Neural progenitor cell (in vitro differentiated cells): ENCODE measurements around the gene RYR3. TPM values are rescaled to one million over a fixed set of nuclear protein-coding genes. Genes with fewer than 3 reads are reported as not detected.

Source experiments
- DNase-seq: peaks from one replicate; pipeline ENCODE4 v3.0.0-alpha.2; 2016; ENCODE audit warnings: low spot score
- H2AFZ ChIP-seq: fragments of 200-600 bp; sonication (generic); replicated peaks from 2 replicates; pipeline ENCODE4 v1.6.1; 2016; ENCODE audit warnings: antibody characterized with exemption
- H3F3A ChIP-seq: fragments of 200-600 bp; sonication (generic); 2 replicates; pipeline ENCODE4 v1.6.1; 2016; ENCODE audit warnings: antibody characterized with exemption, low read depth
- H3K27ac ChIP-seq: fragments of 200-600 bp; sonication (generic); 2 replicates; pipeline ENCODE4 v1.5.1; 2016; ENCODE audit warnings: mild to moderate bottlenecking
- H3K27me3 ChIP-seq: fragments of 200-600 bp; sonication (generic); 2 replicates; pipeline ENCODE4 v1.6.1; 2016; ENCODE audit warnings: mild to moderate bottlenecking, moderate library complexity
- H3K36me3 ChIP-seq: fragments of 200-600 bp; sonication (generic); 2 replicates; pipeline ENCODE4 v1.5.1; 2016
- H3K4me1 ChIP-seq: fragments of 200-600 bp; sonication (generic); 2 replicates; pipeline ENCODE4 v1.6.1; 2016; ENCODE audit warnings: mixed run types
- H3K4me2 ChIP-seq: fragments of 200-600 bp; sonication (generic); 2 replicates; pipeline ENCODE4 v1.6.1; 2016
- H3K4me3 ChIP-seq: fragments of 200-600 bp; sonication (generic); 2 replicates; pipeline ENCODE4 v1.5.1; 2016
- H3K79me2 ChIP-seq: fragments of 200-600 bp; sonication (generic); 2 replicates; pipeline ENCODE4 v1.6.1; 2016; ENCODE audit warnings: low read depth
- H3K9ac ChIP-seq: fragments of 200-600 bp; sonication (generic); 2 replicates; pipeline ENCODE4 v1.6.1; 2016
- H3K9me3 ChIP-seq: fragments of 200-600 bp; sonication (generic); 2 replicates; pipeline ENCODE4 v1.5.1; 2016; ENCODE audit warnings: low read depth
- H4K20me1 ChIP-seq: fragments of 200-600 bp; sonication (generic); 2 replicates; pipeline ENCODE4 v1.6.1; 2016; ENCODE audit warnings: low read depth
- H3K27ac Mint-ChIP-seq: 3 replicates; pipeline ENCODE4 v1.8.0; 2021; ENCODE audit warnings: mixed read lengths
- H3K27me3 Mint-ChIP-seq: 2 replicates; pipeline ENCODE4 v1.8.0; 2022; ENCODE audit warnings: low read depth, mild to moderate bottlenecking, inconsistent platforms, moderate library complexity, mixed read lengths; ENCODE audit not compliant: insufficient read depth
- H3K36me3 Mint-ChIP-seq: 3 replicates; pipeline ENCODE4 v1.8.0; 2021; ENCODE audit warnings: mixed read lengths
- H3K4me1 Mint-ChIP-seq: 3 replicates; pipeline ENCODE4 v1.8.0; 2021; ENCODE audit warnings: mixed read lengths
- H3K4me3 Mint-ChIP-seq: 3 replicates; pipeline ENCODE4 v1.8.0; 2021; ENCODE audit warnings: mild to moderate bottlenecking, moderate library complexity, mixed read lengths
- H3K9me3 Mint-ChIP-seq: 3 replicates; pipeline ENCODE4 v1.8.0; 2020; ENCODE audit warnings: mixed read lengths
- EZH2 ChIP-seq: fragments of 200-600 bp; sonication (generic); IDR thresholded peaks from 2 replicates; pipeline ENCODE4 v1.6.1; 2017; ENCODE audit warnings: antibody characterized with exemption, mild to moderate bottlenecking, moderate library complexity
- EZH2phosphoT487 ChIP-seq: fragments of 200-600 bp; sonication (generic); IDR thresholded peaks from 2 replicates; pipeline ENCODE4 v1.6.1; 2017; ENCODE audit warnings: antibody characterized with exemption
- total RNA-seq: library from RNA; depleted of rRNA; stranded (reverse); fragments of >200 nt; gene quantifications from 2 replicates; pipeline ENCODE4 v1.2.3, GENCODE V29; 2015; ENCODE audit warnings: low replicate concordance
- TF ChIP-seq, protein P1 (sequence below): fragments of 200-600 bp; sonication (generic); IDR thresholded peaks from 2 replicates; pipeline ENCODE4 v1.5.1; 2017; ENCODE audit warnings: antibody characterized with exemption, mild to moderate bottlenecking

The RYR3 gene
- total RNA-seq, 1 donor from 2014 or later = 2.1 TPM

- no peaks in the 10 kb centered on the region for H3K9me3 ChIP-seq
- no peak overlapping the region for H3K4me3 Mint-ChIP-seq
- TF ChIP-seq EZH2 = no peak
- TF ChIP-seq, protein P1, sequence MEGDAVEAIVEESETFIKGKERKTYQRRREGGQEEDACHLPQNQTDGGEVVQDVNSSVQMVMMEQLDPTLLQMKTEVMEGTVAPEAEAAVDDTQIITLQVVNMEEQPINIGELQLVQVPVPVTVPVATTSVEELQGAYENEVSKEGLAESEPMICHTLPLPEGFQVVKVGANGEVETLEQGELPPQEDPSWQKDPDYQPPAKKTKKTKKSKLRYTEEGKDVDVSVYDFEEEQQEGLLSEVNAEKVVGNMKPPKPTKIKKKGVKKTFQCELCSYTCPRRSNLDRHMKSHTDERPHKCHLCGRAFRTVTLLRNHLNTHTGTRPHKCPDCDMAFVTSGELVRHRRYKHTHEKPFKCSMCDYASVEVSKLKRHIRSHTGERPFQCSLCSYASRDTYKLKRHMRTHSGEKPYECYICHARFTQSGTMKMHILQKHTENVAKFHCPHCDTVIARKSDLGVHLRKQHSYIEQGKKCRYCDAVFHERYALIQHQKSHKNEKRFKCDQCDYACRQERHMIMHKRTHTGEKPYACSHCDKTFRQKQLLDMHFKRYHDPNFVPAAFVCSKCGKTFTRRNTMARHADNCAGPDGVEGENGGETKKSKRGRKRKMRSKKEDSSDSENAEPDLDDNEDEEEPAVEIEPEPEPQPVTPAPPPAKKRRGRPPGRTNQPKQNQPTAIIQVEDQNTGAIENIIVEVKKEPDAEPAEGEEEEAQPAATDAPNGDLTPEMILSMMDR = no peak
Measured at GRCh38 chr15:33440900-33441299, 130.1 kb downstream of the RYR3 start.

GRCh38 chr15:33442449-33442848 is 131.7 kb downstream of the RYR3 start:
- peaks cover 4% of the 10 kb centered on the region for H3K27me3 Mint-ChIP-seq
- Histone ChIP-seq H3K27ac (no peak overlapping the region), H3K4me3 (no peak overlapping the region), H3F3A (no peaks in the 10 kb centered on the region), H3K79me2 (no peaks in the 10 kb centered on the region), H3K4me1 (peaks cover 4% of the 10 kb centered on the region), H3K9ac (no peak overlapping the region), H2AFZ (no peak overlapping the region), H3K4me2 (no peak overlapping the region), H3K36me3 (no peaks in the 10 kb centered on the region), H3K9me3 (no peaks in the 10 kb centered on the region), H3K27me3 (no peaks in the 10 kb centered on the region), H4K20me1 (no peaks in the 10 kb centered on the region)
- no peak for DNase-seq
- no peaks in the 10 kb centered on the region for H3K36me3 Mint-ChIP-seq
- no peak overlapping the region for H3K4me3 Mint-ChIP-seq
- TF ChIP-seq, protein P1 = no peak
- TF ChIP-seq EZH2 (no peak), EZH2phosphoT487 (no peak)
- H3K27ac Mint-ChIP-seq = no peak overlapping the region
- no peaks in the 10 kb centered on the region for H3K4me1 Mint-ChIP-seq
- no peaks in the 10 kb centered on the region for H3K9me3 Mint-ChIP-seq

More at GRCh38 chr15:33440900-33441299, 130.1 kb downstream of the RYR3 start:
- H3K27ac ChIP-seq = no peak overlapping the region
- Mint-ChIP-seq H3K4me1 (no peaks in the 10 kb centered on the region), H3K9me3 (no peaks in the 10 kb centered on the region), H3K27ac (no peak overlapping the region), H3K36me3 (no peaks in the 10 kb centered on the region), H3K27me3 (peaks cover 4% of the 10 kb centered on the region)
- no peaks in the 10 kb centered on the region for H3K4me1 ChIP-seq
- H3K27me3 ChIP-seq = no peaks in the 10 kb centered on the region
- no peaks in the 10 kb centered on the region for H3F3A ChIP-seq
- H3K79me2 ChIP-seq = no peaks in the 10 kb centered on the region
- H3K36me3 ChIP-seq = no peaks in the 10 kb centered on the region
- H3K4me2 ChIP-seq = no peak overlapping the region
- H2AFZ ChIP-seq = no peak overlapping the region
- H3K4me3 ChIP-seq = no peak overlapping the region
- no peaks in the 10 kb centered on the region for H4K20me1 ChIP-seq
- H3K9ac ChIP-seq = no peak overlapping the region
- no peak for DNase-seq

- no peak overlapping the region for H3K27ac ChIP-seq
- no peak overlapping the region for H3K4me3 ChIP-seq
- H3K4me2 ChIP-seq = no peak overlapping the region
- H3K27me3 ChIP-seq = no peaks in the 10 kb centered on the region
- H3F3A ChIP-seq = no peaks in the 10 kb centered on the region
- no peaks in the 10 kb centered on the region for H3K36me3 Mint-ChIP-seq
- TF ChIP-seq EZH2phosphoT487 (no peak), EZH2 (no peak)
- TF ChIP-seq, protein P1 = no peak
- H3K4me1 ChIP-seq = peaks cover 7% of the 10 kb centered on the region
- peaks cover 8% of the 10 kb centered on the region for H3K4me1 Mint-ChIP-seq
- H3K4me3 Mint-ChIP-seq = no peak overlapping the region
- H3K9ac ChIP-seq = no peak overlapping the region
- peaks cover 6% of the 10 kb centered on the region for H3K27me3 Mint-ChIP-seq
- H2AFZ ChIP-seq = no peak overlapping the region
- H3K9me3 Mint-ChIP-seq = no peaks in the 10 kb centered on the region
- H3K27ac Mint-ChIP-seq = no peak overlapping the region
- H3K9me3 ChIP-seq = no peaks in the 10 kb centered on the region
- no peaks in the 10 kb centered on the region for H3K79me2 ChIP-seq
- no peaks in the 10 kb centered on the region for H4K20me1 ChIP-seq
- H3K36me3 ChIP-seq = no peaks in the 10 kb centered on the region
- DNase-seq = no peak
Measured at GRCh38 chr15:33443708-33444107, 132.9 kb downstream of the RYR3 start.
